ENCODE data around the gene SLC39A12. TPM values are rescaled to one million over a fixed set of nuclear protein-coding genes. Genes with fewer than 3 reads are reported as not detected.

The SLC39A12 gene
- polyA plus RNA-seq, 1 donor = not detected

DNA sequence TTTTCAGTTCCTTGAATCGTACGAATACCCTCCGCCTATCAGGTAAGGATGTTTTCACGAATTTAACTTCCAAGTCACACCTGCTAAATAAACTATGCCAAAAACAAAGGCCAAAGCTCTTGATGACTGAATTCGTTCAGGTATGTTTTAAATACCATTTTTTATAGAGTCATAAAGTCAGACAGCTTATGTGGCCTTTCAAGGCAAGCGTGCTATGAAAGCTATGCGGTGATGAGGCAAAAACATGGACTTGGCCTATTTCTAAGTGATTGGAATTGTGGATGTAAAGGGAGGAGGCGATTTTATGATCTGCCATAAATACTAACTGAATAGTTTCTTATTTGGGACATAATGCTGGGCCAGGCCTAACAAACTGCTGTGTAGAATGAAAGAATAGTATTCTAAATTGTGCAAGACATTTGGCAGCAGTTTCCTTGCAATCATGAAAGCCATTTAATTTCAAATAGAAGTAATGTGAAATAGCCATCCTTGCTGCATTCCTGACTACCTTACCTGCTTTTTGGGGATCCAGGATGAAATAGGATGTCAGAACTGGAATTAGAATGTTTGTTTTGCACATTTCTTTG lies 14.0 kb downstream of the SLC39A12 start:
- DNase-seq = no peak

DNA sequence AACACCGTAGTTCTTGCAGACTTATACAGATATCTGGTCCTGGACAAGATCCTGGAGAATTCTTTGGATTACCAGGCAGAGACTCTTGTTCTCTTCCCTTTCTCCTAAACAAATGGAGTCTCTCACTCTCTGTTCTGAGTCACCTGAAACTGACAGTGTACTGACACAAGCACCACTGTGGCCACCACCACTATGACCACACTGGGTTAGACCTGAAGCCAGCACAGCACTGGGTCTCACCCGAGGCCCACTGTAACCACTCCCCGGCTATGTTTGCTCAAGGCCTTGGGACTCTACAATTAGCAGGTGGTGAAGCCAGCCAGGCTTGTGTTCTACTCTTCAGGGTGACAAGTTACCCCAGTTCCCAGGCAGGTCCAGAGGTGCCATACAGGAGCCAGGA lies 22.8 kb downstream of the SLC39A12 start:
- no peak for DNase-seq

DNA sequence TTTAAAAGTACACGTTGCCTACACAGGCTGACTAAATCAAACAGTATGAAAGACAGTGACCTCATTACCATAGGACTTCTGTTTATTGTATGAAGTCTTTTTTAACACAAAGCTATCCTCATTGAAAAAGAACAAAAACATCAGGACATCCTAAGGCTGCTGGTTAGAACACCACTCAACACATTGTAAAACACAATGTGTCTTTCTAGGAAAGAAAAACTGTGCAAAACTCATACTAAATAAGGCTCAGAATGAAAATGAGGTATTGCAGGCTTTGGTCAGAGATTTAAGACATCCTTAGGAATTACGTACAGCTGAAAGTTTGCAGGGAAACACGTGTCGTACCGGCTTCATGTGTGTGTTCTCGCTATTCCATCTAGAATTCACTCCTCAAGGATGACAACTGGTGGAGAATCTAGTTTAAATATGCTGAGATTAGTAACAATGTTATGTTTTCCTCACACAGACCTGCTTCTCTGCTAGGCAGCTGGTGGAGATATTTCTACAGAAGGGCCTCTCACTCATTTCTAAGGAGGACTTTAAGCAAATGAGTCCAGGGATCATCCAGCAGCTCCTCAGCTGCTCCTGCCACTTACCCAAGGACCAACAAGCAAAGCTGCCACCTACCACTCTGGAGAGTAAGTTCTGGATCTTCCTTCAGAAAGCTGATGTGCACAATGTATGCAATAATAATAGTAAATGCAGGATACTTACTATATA lies 29.3 kb downstream of the SLC39A12 start:
- no peak for DNase-seq

GRCh38 chr10:17981766-17982380 lies 30.2 kb downstream of the SLC39A12 start:
- no peak for DNase-seq

DNA sequence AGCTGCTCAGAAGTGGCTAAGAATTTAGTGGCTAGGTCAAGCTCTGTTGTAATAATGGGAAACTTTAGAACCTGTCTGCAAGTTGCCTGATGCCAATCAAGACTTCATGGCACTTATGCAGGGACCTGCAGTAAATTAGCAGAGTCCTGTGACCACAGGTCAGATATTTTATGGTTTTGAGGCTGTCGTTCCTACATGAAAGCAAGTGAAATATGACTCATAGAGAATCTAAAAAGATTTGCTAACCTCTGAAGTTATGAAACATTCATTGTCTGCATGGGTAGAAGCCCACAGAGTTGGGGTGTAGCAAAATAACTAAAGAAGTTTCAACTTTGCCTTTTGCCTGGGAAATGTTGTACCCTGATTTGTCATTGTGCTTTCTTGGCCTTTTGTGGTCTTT lies 32.3 kb downstream of the SLC39A12 start:
- no peak for DNase-seq

GRCh38 chr10:17984563-17984962 lies 32.8 kb downstream of the SLC39A12 start:
- no peak for DNase-seq

DNA sequence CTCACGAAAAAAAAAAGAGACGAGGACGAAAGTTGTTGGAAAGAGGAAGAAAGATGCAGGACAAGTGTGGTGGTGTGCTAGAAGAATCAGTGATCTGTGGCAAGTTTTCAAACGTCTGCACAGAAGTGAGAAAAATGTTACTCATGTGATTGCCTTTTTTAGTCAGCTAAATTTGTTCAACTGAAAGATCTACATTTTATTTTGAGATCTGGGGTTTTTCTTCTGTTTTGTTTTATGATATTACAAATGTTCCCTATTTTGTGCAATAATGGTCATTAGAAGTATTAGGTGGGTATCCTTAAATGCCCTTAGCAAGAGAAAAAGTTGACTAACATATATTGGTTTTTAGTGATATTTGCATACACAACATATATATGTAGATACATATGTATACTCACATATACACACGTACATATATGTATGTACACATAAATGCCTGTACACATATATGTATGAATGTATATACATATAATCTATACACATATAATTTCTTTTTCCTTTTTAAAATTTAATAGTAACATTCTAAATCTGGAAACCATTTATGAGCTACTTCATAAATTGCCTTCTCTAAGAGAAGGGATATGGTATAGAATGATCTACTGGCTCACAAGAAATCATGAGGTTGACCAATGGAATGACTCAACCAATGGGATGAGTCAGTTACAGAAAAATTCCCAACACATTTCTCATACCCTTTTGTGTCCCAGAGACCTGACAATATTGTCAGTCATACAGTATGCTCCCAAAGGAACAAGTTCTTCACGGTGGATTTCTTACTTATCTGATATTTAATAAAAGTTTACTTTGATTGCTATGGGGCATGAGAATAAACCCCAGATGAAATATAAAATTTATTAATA lies 38.4 kb downstream of the SLC39A12 start:
- DNase-seq = no peak

DNA sequence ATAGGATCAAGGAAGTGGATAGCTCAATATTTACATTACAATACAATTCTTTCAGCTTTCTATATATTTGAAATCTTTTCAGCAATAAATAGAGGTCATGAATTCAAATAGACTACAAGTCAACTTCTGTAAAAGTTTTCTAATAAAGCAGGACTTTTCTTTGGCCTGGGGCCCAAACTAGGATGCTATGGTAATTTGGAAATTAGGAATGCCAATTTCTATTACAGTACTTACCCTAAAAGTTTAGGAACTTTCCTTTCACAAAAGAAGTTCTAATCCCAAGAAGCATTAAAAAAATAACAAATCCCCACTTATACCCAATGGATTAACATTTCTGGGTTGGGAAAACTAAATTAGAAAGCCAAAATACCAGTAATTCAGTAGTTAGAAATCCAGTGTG lies 40.5 kb downstream of the SLC39A12 start:
- DNase-seq = no peak

DNA sequence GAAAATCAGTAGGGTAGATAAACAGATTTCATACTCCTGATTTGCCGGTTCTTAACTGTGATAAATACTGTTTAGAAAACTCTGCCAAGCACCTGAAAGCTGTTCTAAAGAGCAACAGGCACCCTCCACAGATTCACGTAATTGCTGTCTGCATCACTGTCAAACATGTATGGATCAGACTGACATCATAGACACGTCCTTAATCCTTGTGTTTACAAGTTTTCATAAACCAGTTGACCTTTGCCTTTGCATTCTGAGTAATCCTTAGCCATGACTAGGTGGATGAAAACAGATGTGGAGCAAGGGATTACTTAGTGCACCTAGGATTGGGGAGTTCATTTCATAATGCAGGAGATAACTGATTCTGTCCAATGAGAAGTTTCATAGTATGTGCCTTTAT lies 41.6 kb downstream of the SLC39A12 start:
- DNase-seq = no peak

DNA sequence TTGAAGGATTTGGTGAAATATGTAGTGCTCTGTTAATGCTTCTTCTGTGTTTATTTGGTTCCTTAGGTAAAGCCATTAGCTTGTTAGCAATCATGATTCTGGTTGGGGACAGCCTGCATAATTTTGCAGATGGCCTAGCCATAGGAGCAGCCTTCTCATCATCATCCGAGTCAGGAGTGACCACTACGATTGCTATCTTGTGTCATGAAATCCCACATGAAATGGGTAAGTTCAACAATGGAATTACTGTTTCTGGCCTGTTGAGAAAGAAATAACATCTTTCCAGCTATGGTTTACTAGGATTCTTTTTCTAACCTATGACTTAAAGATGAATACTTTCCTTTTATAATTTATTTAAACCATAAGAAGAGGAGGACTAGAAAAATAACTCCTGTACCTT lies 48.9 kb downstream of the SLC39A12 start:
- DNase-seq = no peak

DNA sequence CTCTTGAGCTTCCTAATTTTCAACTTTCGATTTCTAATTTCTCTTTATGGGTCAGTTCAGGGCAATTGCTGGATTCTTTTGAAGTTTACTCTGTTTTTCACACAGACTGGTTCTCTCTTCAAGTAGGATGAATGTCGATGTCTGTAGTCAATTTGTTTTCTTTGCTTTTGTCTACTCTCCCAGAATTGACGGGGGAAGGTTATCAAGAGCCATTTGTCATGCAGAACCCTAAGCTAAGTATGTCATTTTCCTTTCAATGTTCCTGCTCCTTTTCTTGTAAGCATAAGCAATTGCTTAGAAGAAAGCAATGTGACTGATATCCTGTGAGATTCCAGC lies 53.7 kb downstream of the SLC39A12 start:
- no peak for DNase-seq

DNA sequence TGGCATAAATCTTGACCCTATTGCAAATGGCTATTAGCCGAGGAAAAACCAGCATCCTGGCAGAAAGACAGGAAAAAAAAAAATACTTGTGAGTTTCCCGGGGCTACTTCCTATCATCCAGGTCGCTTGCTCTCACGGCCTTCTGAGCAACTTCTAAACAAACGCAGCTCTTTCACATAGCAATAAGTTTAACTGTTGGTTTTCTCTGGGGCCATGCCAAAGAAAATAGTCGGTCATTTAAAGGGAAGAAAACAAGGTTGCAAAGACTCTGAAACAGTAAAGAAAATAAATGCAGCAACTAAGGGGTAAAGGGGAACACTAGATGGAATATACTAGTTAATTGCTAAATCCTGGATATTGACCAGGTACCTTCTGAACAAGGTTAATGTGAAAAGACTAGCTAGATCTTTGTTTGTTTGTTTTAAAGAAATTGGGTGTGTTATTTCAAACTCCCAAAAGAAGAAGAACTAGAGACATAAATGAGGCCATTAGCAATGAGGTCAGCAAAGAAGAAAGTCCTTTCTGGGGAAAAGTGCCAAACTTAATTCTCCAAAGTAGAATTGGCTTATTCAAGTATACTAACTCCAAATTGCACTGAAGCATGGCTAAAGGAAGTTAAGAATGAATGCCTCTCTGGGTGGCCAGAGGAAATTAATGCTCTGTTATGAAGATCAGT lies 54.2 kb downstream of the SLC39A12 start:
- DNase-seq = peak; percentile 28

- DNase-seq = peak; percentile 40
Measured at GRCh38 chr10:18008986-18009385, 57.3 kb downstream of the SLC39A12 start.

- DNase-seq = no peak
Measured at GRCh38 chr10:18010050-18010449, 58.3 kb downstream of the SLC39A12 start.

- DNase-seq = no peak
Measured at GRCh38 chr10:18020523-18020922, 68.8 kb downstream of the SLC39A12 start.

DNA sequence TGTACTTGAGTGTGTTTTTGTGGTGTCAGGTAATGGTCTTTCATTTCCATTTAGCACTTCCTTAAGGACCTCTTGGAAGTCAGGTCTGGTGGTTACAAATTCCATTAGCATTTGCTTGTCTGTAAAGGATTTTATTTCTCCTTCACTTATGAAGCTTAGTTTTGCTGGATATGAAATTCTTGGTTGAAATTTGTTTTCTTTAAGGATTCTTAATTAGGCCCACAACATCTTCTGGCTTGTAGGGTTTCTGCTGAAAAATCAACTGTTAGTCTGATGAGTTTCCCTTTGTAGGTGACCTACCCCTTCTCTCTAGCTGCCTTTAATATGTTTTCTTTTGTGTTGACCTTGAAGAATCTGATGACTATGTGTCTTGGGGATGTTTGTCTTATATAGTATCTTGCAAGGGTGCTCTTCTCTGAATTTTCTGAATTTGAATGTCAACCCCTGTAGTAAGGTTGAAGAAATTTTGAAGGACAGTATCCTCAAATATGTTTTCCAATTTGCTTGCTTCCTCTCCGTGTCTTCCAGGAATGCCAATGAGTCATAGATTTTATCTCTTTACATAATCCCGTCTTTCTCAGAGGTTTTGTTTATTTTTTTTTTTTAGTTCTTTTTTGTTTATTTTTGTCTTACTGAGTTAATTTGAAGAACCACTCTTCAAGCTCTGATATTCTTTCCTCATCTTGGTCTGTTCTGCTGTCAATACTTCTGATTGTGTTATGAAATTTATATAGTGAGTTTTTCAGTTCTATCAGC lies 70.2 kb downstream of the SLC39A12 start:
- no peak for DNase-seq

DNA sequence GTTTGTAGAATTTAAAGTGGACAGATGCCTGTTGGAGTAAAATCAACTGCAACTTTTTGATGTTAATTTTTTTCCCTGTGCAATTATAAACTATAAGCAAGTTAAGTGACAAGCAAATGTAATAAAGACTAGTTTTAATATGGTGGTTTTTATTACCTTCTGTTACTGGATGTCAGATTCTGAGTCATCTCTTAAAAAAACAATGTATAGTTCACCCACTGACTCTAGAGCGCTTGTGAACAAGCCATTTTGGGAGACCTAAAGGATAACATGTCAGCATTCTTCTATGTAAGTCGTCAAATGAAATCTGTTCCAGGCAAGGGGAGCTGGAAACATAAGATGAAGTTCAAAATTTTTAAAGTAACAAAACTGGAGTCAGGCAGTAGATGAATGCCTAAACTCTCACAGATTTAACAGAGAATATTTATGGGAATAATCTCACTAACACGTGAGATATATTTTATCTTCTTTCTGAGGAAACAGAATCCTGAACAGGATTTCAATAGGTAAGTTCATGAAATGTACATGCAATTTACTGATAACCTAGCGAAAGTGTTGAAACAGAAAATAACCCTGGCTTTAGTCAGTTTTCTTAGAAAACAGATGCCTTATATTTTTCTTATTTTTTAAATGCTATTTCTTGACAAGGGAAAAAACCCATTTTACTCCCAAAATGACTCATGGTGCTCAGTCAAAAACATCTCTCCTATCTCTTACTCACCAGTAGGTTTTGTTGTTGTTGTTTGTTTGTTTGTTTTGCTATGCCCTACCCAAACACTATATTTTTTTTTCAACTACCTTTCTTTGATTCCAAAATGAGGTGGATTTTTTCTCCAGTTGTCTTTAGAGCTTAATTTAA lies 91.7 kb downstream of the SLC39A12 start:
- DNase-seq = no peak

GRCh38 chr10:18044976-18045720 lies 93.4 kb downstream of the SLC39A12 start:
- DNase-seq = no peak

GRCh38 chr10:18056583-18056982 lies 104.9 kb downstream of the SLC39A12 start:
- DNase-seq = no peak

All from hindlimb muscle (tissue), 1 donor.